Astrocyte (in vitro differentiated cells and primary cell): ENCODE measurements around the gene TMEM87B. TPM values are rescaled to one million over a fixed set of nuclear protein-coding genes. Genes with fewer than 3 reads are reported as not detected.

Experiments used
- DNase-seq: peaks from one replicate; pipeline ENCODE4 v3.0.0-alpha.2; 2010; ENCODE audit warnings: low read depth
- FAIRE-seq: peaks from 2 replicates; lab custom pipeline; 2011; peaks lifted over from hg19 to GRCh38; lab: Jason Lieb, UNC
- H2AFZ ChIP-seq: 2 replicates; pipeline ENCODE4 v1.6.0; 2012; ENCODE audit warnings: low read depth, low read length, inconsistent platforms
- H3K27ac ChIP-seq: 2 replicates; pipeline ENCODE4 v1.5.1; 2011; ENCODE audit warnings: low read depth, low read length, inconsistent platforms
- H3K27me3 ChIP-seq: 2 replicates; pipeline ENCODE4 v1.6.0; 2011; ENCODE audit warnings: low read length, inconsistent platforms; ENCODE audit not compliant: insufficient read depth
- H3K36me3 ChIP-seq: 2 replicates; pipeline ENCODE4 v1.5.1; 2011; ENCODE audit warnings: low read length, inconsistent platforms; ENCODE audit not compliant: insufficient read depth
- H3K4me1 ChIP-seq: 2 replicates; pipeline ENCODE4 v1.5.1; 2011; ENCODE audit warnings: low read length, inconsistent platforms; ENCODE audit not compliant: insufficient read depth
- H3K4me2 ChIP-seq: 2 replicates; pipeline ENCODE4 v1.6.0; 2012; ENCODE audit warnings: low read length, inconsistent platforms
- H3K4me3 ChIP-seq: 2 replicates; pipeline ENCODE4 v1.5.1; 2011; ENCODE audit warnings: low read depth, mild to moderate bottlenecking, low read length, inconsistent platforms; ENCODE audit not compliant: insufficient read depth
- H3K79me2 ChIP-seq: 2 replicates; pipeline ENCODE4 v1.6.0; 2012; ENCODE audit warnings: mild to moderate bottlenecking, low read length, inconsistent platforms; ENCODE audit not compliant: insufficient read depth
- H3K9ac ChIP-seq: 2 replicates; pipeline ENCODE4 v1.6.0; 2012; ENCODE audit warnings: mild to moderate bottlenecking, low read length, inconsistent platforms
- H3K9me3 ChIP-seq: 2 replicates; pipeline ENCODE4 v1.5.1; 2012; ENCODE audit warnings: low read depth, mild to moderate bottlenecking, low read length, inconsistent platforms; ENCODE audit not compliant: insufficient read depth
- H4K20me1 ChIP-seq: 2 replicates; pipeline ENCODE4 v1.6.0; 2012; ENCODE audit warnings: low read length, inconsistent platforms; ENCODE audit not compliant: insufficient read depth
- H3K27ac Mint-ChIP-seq: one replicate; pipeline ENCODE4 v1.8.0; 2021; ENCODE audit warnings: mild to moderate bottlenecking, mixed read lengths; ENCODE audit not compliant: unreplicated experiment
- H3K27me3 Mint-ChIP-seq: one replicate; pipeline ENCODE4 v1.8.0; 2021; ENCODE audit warnings: low read depth, mixed read lengths; ENCODE audit not compliant: unreplicated experiment
- H3K36me3 Mint-ChIP-seq: one replicate; pipeline ENCODE4 v1.8.0; 2021; ENCODE audit warnings: low read depth, mixed read lengths; ENCODE audit not compliant: unreplicated experiment
- H3K4me1 Mint-ChIP-seq: one replicate; pipeline ENCODE4 v1.8.0; 2021; ENCODE audit warnings: low read depth, mixed read lengths; ENCODE audit not compliant: unreplicated experiment
- H3K4me3 Mint-ChIP-seq: one replicate; pipeline ENCODE4 v1.8.0; 2021; ENCODE audit warnings: mild to moderate bottlenecking, moderate library complexity, mixed read lengths; ENCODE audit not compliant: unreplicated experiment
- H3K9me3 Mint-ChIP-seq: one replicate; pipeline ENCODE4 v1.8.0; 2021; ENCODE audit warnings: mild to moderate bottlenecking, mixed read lengths; ENCODE audit not compliant: unreplicated experiment
- EZH2 ChIP-seq: IDR thresholded peaks from 2 replicates; pipeline ENCODE4 v1.6.1; 2012; ENCODE audit warnings: mild to moderate bottlenecking, low read length, inconsistent platforms; ENCODE audit not compliant: insufficient read depth
- total RNA-seq: library from RNA; stranded (reverse); gene quantifications from 2 replicates; pipeline ENCODE4 v1.2.1, GENCODE V29; 2021
- TF ChIP-seq, protein P1 (sequence below): IDR thresholded peaks from 2 replicates; pipeline ENCODE4 v1.5.1; 2011; ENCODE audit warnings: low read depth, mild to moderate bottlenecking, inconsistent platforms, low read length, moderate library complexity; ENCODE audit not compliant: insufficient read depth

The TMEM87B gene
- total RNA-seq, 1 donor from 2014 or later = 27.2 TPM

DNA sequence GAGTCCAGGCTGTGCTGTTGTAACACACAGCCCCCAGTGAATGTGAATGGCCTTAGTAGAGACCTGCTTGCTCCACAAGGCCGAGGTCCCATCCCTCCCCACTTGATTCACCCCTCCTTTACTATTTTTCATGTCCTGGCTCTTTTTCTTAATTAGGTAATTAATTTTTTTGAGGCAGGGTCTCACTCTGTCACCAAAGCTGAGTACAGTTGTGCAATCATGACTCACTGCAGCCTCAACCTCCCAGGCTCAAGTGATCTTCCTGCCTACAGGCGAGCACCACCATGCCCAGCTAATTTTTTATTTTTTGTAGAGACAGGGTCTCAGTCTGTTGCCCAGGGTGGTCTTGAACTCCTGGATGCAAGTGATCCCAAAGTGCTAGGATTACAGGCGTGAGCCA lies 102.4 kb downstream of the TMEM87B start:
- H3K4me2 ChIP-seq = no peak overlapping the region
- DNase-seq (no peak), FAIRE-seq (no peak)
- Mint-ChIP-seq H3K36me3 (no peaks in the 10 kb centered on the region), H3K4me1 (peaks cover 4% of the 10 kb centered on the region), H3K27me3 (peaks cover 4% of the 10 kb centered on the region), H3K4me3 (no peak overlapping the region), H3K9me3 (peaks cover 1% of the 10 kb centered on the region), H3K27ac (no peak overlapping the region)
- H3K9ac ChIP-seq = no peak overlapping the region
- no peaks in the 10 kb centered on the region for H3K9me3 ChIP-seq
- no peak overlapping the region for H3K27ac ChIP-seq
- H3K27me3 ChIP-seq = no peaks in the 10 kb centered on the region
- H3K36me3 ChIP-seq = no peaks in the 10 kb centered on the region
- H3K4me3 ChIP-seq = no peak overlapping the region
- TF ChIP-seq, protein P1, sequence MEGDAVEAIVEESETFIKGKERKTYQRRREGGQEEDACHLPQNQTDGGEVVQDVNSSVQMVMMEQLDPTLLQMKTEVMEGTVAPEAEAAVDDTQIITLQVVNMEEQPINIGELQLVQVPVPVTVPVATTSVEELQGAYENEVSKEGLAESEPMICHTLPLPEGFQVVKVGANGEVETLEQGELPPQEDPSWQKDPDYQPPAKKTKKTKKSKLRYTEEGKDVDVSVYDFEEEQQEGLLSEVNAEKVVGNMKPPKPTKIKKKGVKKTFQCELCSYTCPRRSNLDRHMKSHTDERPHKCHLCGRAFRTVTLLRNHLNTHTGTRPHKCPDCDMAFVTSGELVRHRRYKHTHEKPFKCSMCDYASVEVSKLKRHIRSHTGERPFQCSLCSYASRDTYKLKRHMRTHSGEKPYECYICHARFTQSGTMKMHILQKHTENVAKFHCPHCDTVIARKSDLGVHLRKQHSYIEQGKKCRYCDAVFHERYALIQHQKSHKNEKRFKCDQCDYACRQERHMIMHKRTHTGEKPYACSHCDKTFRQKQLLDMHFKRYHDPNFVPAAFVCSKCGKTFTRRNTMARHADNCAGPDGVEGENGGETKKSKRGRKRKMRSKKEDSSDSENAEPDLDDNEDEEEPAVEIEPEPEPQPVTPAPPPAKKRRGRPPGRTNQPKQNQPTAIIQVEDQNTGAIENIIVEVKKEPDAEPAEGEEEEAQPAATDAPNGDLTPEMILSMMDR = no peak
- TF ChIP-seq EZH2 = no peak
- no peaks in the 10 kb centered on the region for H4K20me1 ChIP-seq
- no peaks in the 10 kb centered on the region for H3K79me2 ChIP-seq
- no peaks in the 10 kb centered on the region for H3K4me1 ChIP-seq
- no peak overlapping the region for H2AFZ ChIP-seq

DNA sequence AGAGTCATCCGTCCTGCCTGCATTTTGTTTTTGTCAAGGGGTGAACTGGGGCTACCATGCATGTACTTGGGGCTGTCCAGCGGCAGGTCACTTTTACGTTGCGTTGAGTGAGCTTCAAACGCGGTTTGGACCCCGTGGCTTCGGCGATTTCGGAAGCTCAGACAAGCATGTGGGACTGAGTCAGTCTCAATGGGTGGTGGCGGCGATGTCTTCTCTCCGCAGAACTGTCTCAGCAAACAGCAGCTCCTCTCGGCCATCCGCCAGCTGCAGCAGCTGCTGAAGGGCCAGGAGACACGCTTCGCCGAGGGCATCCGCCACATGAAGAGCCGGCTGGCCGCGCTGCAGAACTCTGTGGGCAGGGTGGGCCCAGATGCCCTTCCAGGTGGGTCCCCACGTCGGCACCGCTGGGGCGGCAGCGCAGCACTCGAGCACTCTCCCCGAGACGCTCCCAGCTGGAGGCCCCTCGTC lies 104.4 kb downstream of the TMEM87B start:
- Histone ChIP-seq H3K79me2 (no peaks in the 10 kb centered on the region), H3K9ac (no peak overlapping the region), H3K4me1 (no peaks in the 10 kb centered on the region), H4K20me1 (no peaks in the 10 kb centered on the region), H3K4me3 (no peak overlapping the region), H3K27ac (no peak overlapping the region), H3K27me3 (peaks cover 2% of the 10 kb centered on the region), H3K36me3 (no peaks in the 10 kb centered on the region), H3K9me3 (no peaks in the 10 kb centered on the region), H2AFZ (no peak overlapping the region), H3K4me2 (no peak overlapping the region)
- TF ChIP-seq, protein P1 = no peak
- no peak for TF ChIP-seq EZH2
- Mint-ChIP-seq H3K27me3 (peaks cover 8% of the 10 kb centered on the region), H3K4me3 (no peak overlapping the region), H3K9me3 (peaks cover 1% of the 10 kb centered on the region), H3K36me3 (no peaks in the 10 kb centered on the region), H3K27ac (no peak overlapping the region), H3K4me1 (peaks cover 9% of the 10 kb centered on the region)
- FAIRE-seq (no peak), DNase-seq (no peak)

DNA sequence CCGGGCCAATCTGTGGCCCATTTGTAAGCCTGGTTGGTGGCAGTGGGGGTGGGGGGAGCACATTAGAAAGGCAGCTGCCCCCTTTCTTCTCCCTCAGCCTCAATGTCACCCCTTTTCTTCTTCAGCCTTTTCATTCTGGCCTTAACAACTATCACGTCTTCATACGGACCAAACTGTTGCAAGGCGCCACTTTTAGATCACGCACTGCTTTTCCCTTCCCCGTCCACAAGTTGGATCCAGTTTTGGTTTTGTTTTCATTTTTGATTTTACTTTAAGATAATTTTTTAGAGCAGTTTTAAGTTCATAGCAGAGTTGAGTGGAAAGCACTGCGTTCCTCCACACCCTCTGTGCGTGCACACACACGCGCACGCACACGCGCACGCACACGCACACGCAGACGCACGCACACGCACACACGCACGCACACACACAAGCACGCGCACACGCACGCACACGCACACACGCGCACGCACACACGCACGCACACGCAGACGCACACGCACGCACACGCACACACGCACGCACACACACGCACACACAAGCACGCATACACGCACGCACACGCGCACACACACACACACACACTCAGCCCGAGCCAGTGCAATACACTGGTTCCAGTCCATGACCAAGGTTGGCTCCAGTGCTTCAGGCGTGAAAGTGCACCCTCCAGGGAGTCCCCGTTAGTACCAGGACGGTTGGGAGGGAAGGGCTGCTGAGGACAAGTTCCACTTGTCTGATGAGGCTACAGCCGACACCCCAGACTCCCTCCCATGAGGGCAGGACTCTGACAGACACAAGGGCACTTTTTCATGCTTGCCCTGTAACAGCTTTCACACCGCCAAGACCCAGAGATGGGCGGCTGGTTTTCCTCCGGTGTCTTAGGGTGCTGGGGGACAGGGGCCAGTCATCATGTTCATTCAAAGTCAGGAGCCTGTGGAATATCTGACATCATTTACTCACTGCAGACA lies 105.5 kb downstream of the TMEM87B start:
- Histone ChIP-seq H2AFZ (no peak overlapping the region), H3K27me3 (peaks cover 2% of the 10 kb centered on the region), H4K20me1 (no peaks in the 10 kb centered on the region), H3K27ac (no peak overlapping the region), H3K9ac (no peak overlapping the region), H3K9me3 (no peaks in the 10 kb centered on the region), H3K36me3 (no peaks in the 10 kb centered on the region), H3K4me3 (no peak overlapping the region), H3K79me2 (no peaks in the 10 kb centered on the region), H3K4me2 (no peak overlapping the region), H3K4me1 (no peaks in the 10 kb centered on the region)
- Mint-ChIP-seq H3K4me1 (peaks cover 9% of the 10 kb centered on the region), H3K36me3 (no peaks in the 10 kb centered on the region), H3K27ac (peak overlapping the region; percentile 50), H3K9me3 (peaks cover 1% of the 10 kb centered on the region), H3K4me3 (no peak overlapping the region), H3K27me3 (peaks cover 11% of the 10 kb centered on the region)
- no peak for DNase-seq
- FAIRE-seq = no peak
- TF ChIP-seq, protein P1 = no peak
- TF ChIP-seq EZH2 = no peak
